HepG2 (cell line): ENCODE data around the gene RALY. TPM values are rescaled to one million over a fixed set of nuclear protein-coding genes. Genes with fewer than 3 reads are reported as not detected.
A peak's percentile ranks its signal among the peaks of the same experiment; 100 is the strongest.

ENCODE experiments used
- ATAC-seq: fragments of 200-7000 bp; cut with Tn5 transposase; 3 replicates; pipeline ENCODE4 v1.9.1; 2020; ENCODE audit warnings: mild to moderate bottlenecking, moderate library complexity
- BruUV-seq: library from RNA; stranded (reverse); fragments of 400-500 nt; replicated peaks from 2 replicates; lab custom pipeline; 2021; lab: Mats Ljungman, UMichigan
- CTCF ChIA-PET: fragments of 300-600 bp; formaldehyde crosslinking; extraction: SDS; loops from one replicate; lab custom pipeline; 2021; ENCODE audit warnings: low total read pairs, inconsistent platforms, low intra/inter-chr PET ratio; lab: Yijun Ruan, JAX
- POLR2A ChIA-PET: fragments of 350-600 bp; sonication (Branson Sonifier 250); formaldehyde crosslinking; loops from one replicate; lab custom pipeline; 2020; ENCODE audit warnings: antibody characterized with exemption, inconsistent platforms; lab: Yijun Ruan, JAX
- DNase-seq: peaks from one replicate; pipeline ENCODE4 v3.0.0-alpha.2; 2015; ENCODE audit warnings: low spot score
- FAIRE-seq: peaks from 3 replicates; lab custom pipeline; 2011; peaks lifted over from hg19 to GRCh38; lab: Jason Lieb, UNC
- H2AFZ ChIP-seq: one replicate; pipeline ENCODE4 v1.6.1; 2011; ENCODE audit warnings: low read length, inconsistent platforms
- H3K27ac ChIP-seq: fragments of 300-600 bp; 3 replicates; pipeline ENCODE4 v1.8.0; 2011; ENCODE audit warnings: mixed run types, mild to moderate bottlenecking, mixed read lengths, low read length, inconsistent platforms; ENCODE audit not compliant: insufficient read depth; ENCODE audit errors: extremely low read length
- H3K27me3 ChIP-seq, 2 experiments: fragments of 200-600 bp in 1 of 2; 2 replicates in 1 of 2; 3 replicates in 1 of 2; pipeline versions ENCODE4 v1.6.0 to v1.8.0; 2011; ENCODE audit warnings: low read length in 2 of 2, mild to moderate bottlenecking in 2 of 2, moderate library complexity in 2 of 2, inconsistent platforms in 1 of 2; ENCODE audit not compliant: insufficient read depth in 2 of 2, control insufficient read depth in 1 of 2
- H3K36me3 ChIP-seq, 2 experiments: fragments of 200-600 bp in 1 of 2; replicated peaks in 1 of 2; 2 replicates in 1 of 2; 3 replicates in 1 of 2; pipeline versions ENCODE4 v1.5.1 to v1.8.0; 2011; ENCODE audit warnings: low read length in 2 of 2, inconsistent platforms in 1 of 2; ENCODE audit not compliant: insufficient read depth in 2 of 2, control insufficient read depth in 1 of 2
- H3K4me1 ChIP-seq: 2 replicates; pipeline ENCODE4 v1.5.1; 2012; ENCODE audit warnings: low read length, inconsistent platforms; ENCODE audit not compliant: insufficient read depth
- H3K4me2 ChIP-seq: 2 replicates; pipeline ENCODE4 v1.6.0; 2011; ENCODE audit warnings: low read depth, low read length, inconsistent platforms
- H3K4me3 ChIP-seq, 3 experiments: fragments of 200-600 bp in 1 of 3; sonication (generic), shearing (Covaris generic) in 1 of 3; replicated peaks in 1 of 3; 2 replicates each; pipeline ENCODE4 v1.5.1; 2011 to 2016; ENCODE audit warnings: low read length in 3 of 3, inconsistent platforms in 2 of 3, low read depth in 2 of 3, mild to moderate bottlenecking in 2 of 3, control low read depth in 1 of 3, mixed read lengths in 1 of 3; ENCODE audit not compliant: insufficient read depth in 1 of 3
- H3K79me2 ChIP-seq: one replicate; pipeline ENCODE4 v1.6.1; 2011; ENCODE audit warnings: low read length, inconsistent platforms; ENCODE audit not compliant: insufficient read depth
- H3K9ac ChIP-seq: 2 replicates; pipeline ENCODE4 v1.6.0; 2011; ENCODE audit warnings: mild to moderate bottlenecking, low read depth, low read length, inconsistent platforms; ENCODE audit not compliant: insufficient read depth
- H3K9me3 ChIP-seq: 2 replicates; pipeline ENCODE4 v1.5.1; 2012; ENCODE audit warnings: mild to moderate bottlenecking, low read length
- H4K20me1 ChIP-seq: 2 replicates; pipeline ENCODE4 v1.6.0; 2011; ENCODE audit warnings: inconsistent platforms, mild to moderate bottlenecking, low read length, moderate library complexity; ENCODE audit not compliant: insufficient read depth
- CC2D1A ChIP-seq: sonication (generic); formaldehyde crosslinking; IDR thresholded peaks from 2 replicates; pipeline ENCODE4 v1.8.1; 2023; ENCODE audit warnings: mild to moderate bottlenecking, missing genetic modification reagents
- CENPT ChIP-seq: sonication (generic); formaldehyde crosslinking; IDR thresholded peaks from 2 replicates; pipeline ENCODE4 v1.8.0; 2022; ENCODE audit warnings: low read depth, mild to moderate bottlenecking, moderate library complexity, missing genetic modification reagents
- FOXC1 ChIP-seq: sonication (generic); formaldehyde crosslinking; IDR thresholded peaks from 2 replicates; pipeline ENCODE4 v1.8.0; 2022; ENCODE audit warnings: mild to moderate bottlenecking, missing genetic modification reagents, borderline replicate concordance
- HOXA9 ChIP-seq: sonication (generic); formaldehyde crosslinking; IDR thresholded peaks from 2 replicates; pipeline ENCODE4 v1.8.1; 2022; ENCODE audit warnings: missing genetic modification reagents, mild to moderate bottlenecking, moderate library complexity, borderline replicate concordance
- IRX3 ChIP-seq: sonication (generic); formaldehyde crosslinking; IDR thresholded peaks from 2 replicates; pipeline ENCODE4 v1.8.1; 2023; ENCODE audit warnings: mild to moderate bottlenecking, low read depth, missing genetic modification reagents, borderline replicate concordance
- JDP2 ChIP-seq: sonication (generic); formaldehyde crosslinking; IDR thresholded peaks from 2 replicates; pipeline ENCODE4 v1.8.1; 2022; ENCODE audit warnings: missing genetic modification reagents, borderline replicate concordance
- JUND ChIP-seq: sonication (generic); formaldehyde crosslinking; IDR thresholded peaks from 2 replicates; pipeline ENCODE4 v1.8.0; 2022; ENCODE audit warnings: mild to moderate bottlenecking, missing genetic modification reagents
- SIN3B ChIP-seq: fragments of 150-350 bp; IDR thresholded peaks from 2 replicates; pipeline ENCODE4 v1.6.1; 2014; ENCODE audit warnings: low read length
- ZHX2 ChIP-seq, 2 experiments: sonication (generic) in 1 of 2; formaldehyde crosslinking in 1 of 2; IDR thresholded peaks; 2 replicates each; pipeline versions ENCODE4 v1.6.1 to v1.9.0; 2014 to 2022; ENCODE audit warnings: antibody characterized with exemption in 1 of 2, borderline replicate concordance in 1 of 2, inconsistent platforms in 1 of 2, low read depth in 1 of 2, missing genetic modification reagents in 1 of 2
- ZNF12 ChIP-seq: sonication (generic); formaldehyde crosslinking; IDR thresholded peaks from 2 replicates; pipeline ENCODE4 v1.5.0; 2020; ENCODE audit warnings: missing genetic modification reagents
- ZNF260 ChIP-seq: sonication (generic); formaldehyde crosslinking; IDR thresholded peaks from 2 replicates; pipeline ENCODE4 v1.4.0; 2020; ENCODE audit warnings: missing genetic modification reagents, low read depth, mild to moderate bottlenecking, borderline replicate concordance
- WGBS: methylation state at CpG from one replicate; pipeline ENCODE4 v1.1.6; 2017; ENCODE audit warnings: low lambda C conversion rate; 5-methylcytosine and 5-hydroxymethylcytosine counted together
- in situ Hi-C: cut with HindIII; loops from 2 replicates; pipeline ENCODE4 v1.10.0; 2017; ENCODE audit warnings: low pct_unique_long_range_greater_than_20kb; ENCODE audit not compliant: extremely low pct_ligation_motif_present
- intact Hi-C: fragments of 100-400 bp; cut with micrococcal nuclease; formaldehyde crosslinking; loops from one replicate; pipeline ENCODE4 v1.10.0; 2022; ENCODE audit not compliant: unreplicated experiment
- polyA plus RNA-seq, 8 experiments: library from polyadenylated mRNA; depleted of rRNA in 3 of 8; stranded (reverse) in 7 of 8; unstranded in 1 of 8; fragments of >200 nt; fragmentation: Illumina TruSeq in 4 of 8; extraction: Trizol in 4 of 8; gene quantifications; 2 replicates each; pipeline versions ENCODE4 v1.2.1 to v1.2.3, GENCODE V29; 2011 to 2016; ENCODE audit warnings: low read depth in 4 of 8, missing spikeins in 1 of 8, mixed read lengths in 1 of 8; ENCODE audit not compliant: insufficient read depth in 1 of 8
- total RNA-seq, 5 experiments: library from RNA; depleted of rRNA; stranded (reverse); fragments of >200 nt; fragmentation: Illumina TruSeq; extraction: Trizol; gene quantifications; 2 replicates each; pipeline ENCODE4 v1.2.3, GENCODE V29; 2016; ENCODE audit warnings: low read depth in 1 of 5
- TF ChIP-seq, protein P1 (sequence below): IDR thresholded peaks from 2 replicates; pipeline ENCODE4 v1.6.1; 2016

Gene RALY
- total and polyA plus RNA-seq, 2 of the 13 experiments (the other 11 are each of a cell fraction or from before 2014, with no cell fraction given), result 178 to 186 TPM

GRCh38 chr20:34110025-34110744 lies 116.5 kb downstream of the RALY start (continued):
- no peak for TF ChIP-seq CENPT
- TF ChIP-seq IRX3 (CRISPR knock-in tag), result no peak
- TF ChIP-seq CC2D1A, result peak; percentile 25; the same call in 1 of the 2 replicates
- TF ChIP-seq JUND, result no peak

DNA sequence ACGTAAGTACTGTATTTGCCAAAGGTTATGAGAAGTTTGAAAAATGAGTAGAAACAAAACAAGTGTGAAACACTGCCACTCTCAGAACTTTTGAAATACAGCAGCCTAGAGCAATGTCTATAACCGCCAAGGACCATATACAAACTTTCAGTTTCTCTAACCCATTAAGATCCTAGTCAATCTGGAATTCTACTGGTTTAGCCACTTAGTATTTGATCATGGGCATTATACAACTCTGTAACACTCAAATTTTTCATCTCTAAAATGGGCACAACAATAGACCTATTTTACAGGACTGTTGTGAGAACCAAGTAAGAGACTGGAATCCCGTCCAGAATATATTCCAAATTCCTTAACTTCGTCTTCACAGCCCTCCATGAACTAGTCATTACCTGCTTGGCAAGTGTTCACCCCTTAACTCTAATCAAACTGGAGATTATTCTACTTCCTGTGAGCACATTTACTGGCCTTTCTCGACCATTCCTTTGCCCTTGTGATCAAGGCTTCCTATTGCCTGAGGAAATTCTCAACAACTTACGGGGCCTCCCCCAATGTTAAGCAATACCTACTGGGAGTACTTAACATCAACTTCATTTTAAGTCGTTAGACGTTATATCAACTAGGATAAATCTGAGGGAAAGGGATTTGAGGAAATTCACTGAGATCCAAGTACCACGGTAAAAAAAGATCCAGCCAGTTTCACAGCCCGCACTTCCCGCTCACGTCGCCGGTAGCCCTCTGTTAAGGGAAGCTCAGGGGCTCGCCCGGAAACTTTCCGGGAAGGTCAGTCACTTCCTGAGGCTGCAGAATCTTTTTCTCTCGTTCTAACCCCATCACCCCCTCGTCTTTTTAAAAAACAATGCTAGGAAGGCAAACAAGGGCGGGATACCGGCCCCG lies 117.3 kb downstream of the RALY start:
- Histone ChIP-seq H3K4me3 (peak overlapping the region; percentile 93 to 100 (median 96)), H3K9ac (peak overlapping the region; percentile 100), H3K36me3 (peaks cover 9 to 31% of the 10 kb centered on the region in 2 experiments), H3K4me2 (peak overlapping the region; percentile 85), H2AFZ (no peak overlapping the region), H3K27me3 (peaks cover 0 to 4% of the 10 kb centered on the region in 2 experiments; a peak in 1 of 5 replicates), H4K20me1 (peaks cover 56% of the 10 kb centered on the region), H3K79me2 (peaks cover 60% of the 10 kb centered on the region), H3K4me1 (peaks cover 63% of the 10 kb centered on the region), H3K27ac (peak overlapping the region; percentile 92), H3K9me3 (no peaks in the 10 kb centered on the region)
- no peak for FAIRE-seq
- in situ Hi-C loops (no loop called here), intact Hi-C loops (loop anchor here (5.0 kb wide), 1 partner anchor 299 kb away; the partner anchor contains the start of gene CHMP4B)
- CTCF ChIA-PET, result no interaction called here
- 2% methylated on average over 22 of the region's 22 CpGs for WGBS
- POLR2A ChIA-PET, result interaction anchor here (1.4 to 3.2 kb wide), 11 partner anchors 9 to 1291 kb away, joined by 3 to 56 read pairs (median 27); partner anchors contain the start of genes CHMP4B, MAPRE1 and RALY
- no TSS peak for BruUV-seq
- DNase-seq, result peak; percentile 39
- ATAC-seq, result 0 out of 3 replicates have a peak, but pooled peaks have one; percentile 1
- TF ChIP-seq JDP2 (CRISPR knock-in tag), result no peak; the same call in 1 of the 2 replicates
- peak; percentile 1; the same call in 1 of the 2 replicates for TF ChIP-seq HOXA9 (CRISPR knock-in tag)
- TF ChIP-seq SIN3B, result 0 out of 2 replicates have a peak, but pooled peaks have one; percentile 17
- TF ChIP-seq ZHX2 (IDR thresholded peaks at IDR 0.05; ENCODE audit: low read depth), result no peak
- TF ChIP-seq ZHX2 (CRISPR knock-in tag; IDR thresholded peaks at IDR 0.05; ENCODE audit: borderline replicate concordance), result no peak
- 0 out of 2 replicates have a peak, but pooled peaks have one; percentile 21 for TF ChIP-seq ZNF260 (CRISPR knock-in tag)
- peak; percentile 36; the same call in 1 of the 2 replicates for TF ChIP-seq ZNF12 (CRISPR knock-in tag)
- TF ChIP-seq FOXC1 (CRISPR knock-in tag), result no peak
- TF ChIP-seq, protein P1, sequence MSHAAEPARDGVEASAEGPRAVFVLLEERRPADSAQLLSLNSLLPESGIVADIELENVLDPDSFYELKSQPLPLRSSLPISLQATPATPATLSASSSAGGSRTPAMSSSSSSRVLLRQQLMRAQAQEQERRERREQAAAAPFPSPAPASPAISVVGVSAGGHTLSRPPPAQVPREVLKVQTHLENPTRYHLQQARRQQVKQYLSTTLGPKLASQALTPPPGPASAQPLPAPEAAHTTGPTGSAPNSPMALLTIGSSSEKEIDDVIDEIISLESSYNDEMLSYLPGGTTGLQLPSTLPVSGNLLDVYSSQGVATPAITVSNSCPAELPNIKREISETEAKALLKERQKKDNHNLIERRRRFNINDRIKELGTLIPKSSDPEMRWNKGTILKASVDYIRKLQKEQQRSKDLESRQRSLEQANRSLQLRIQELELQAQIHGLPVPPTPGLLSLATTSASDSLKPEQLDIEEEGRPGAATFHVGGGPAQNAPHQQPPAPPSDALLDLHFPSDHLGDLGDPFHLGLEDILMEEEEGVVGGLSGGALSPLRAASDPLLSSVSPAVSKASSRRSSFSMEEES (CRISPR knock-in tag), result 0 out of 2 replicates have a peak, but pooled peaks have one; percentile 23
